ENCODE measurements around the gene GMCL1. TPM values are rescaled to one million over a fixed set of nuclear protein-coding genes. Genes with fewer than 3 reads are reported as not detected.

Gene GMCL1
- total RNA-seq, 1 donor from 2014 or later, result 13.0 TPM

- peak overlapping the region; percentile 41 for H3K27ac Mint-ChIP-seq
- H3K36me3 Mint-ChIP-seq (ENCODE audit: low read depth), result peaks cover 32% of the 10 kb centered on the region
- no peaks in the 10 kb centered on the region for H3K9me3 Mint-ChIP-seq
- peaks cover 35% of the 10 kb centered on the region for H3K4me1 Mint-ChIP-seq
- H3K4me3 Mint-ChIP-seq, result no peak overlapping the region
- no peak for ATAC-seq (ENCODE audit: low read depth)
- no peak for DNase-seq
- H3K27me3 Mint-ChIP-seq, result no peaks in the 10 kb centered on the region
- ChIA-PET POLR2A (interaction anchor here (0.6 to 0.9 kb wide), 3 partner anchors 206 to 339 kb away, joined by 3 to 7 read pairs (median 3); partner anchors contain the start of gene PCYOX1), CTCF (no interaction called here)
- TF ChIP-seq CTCF (IDR thresholded peaks at IDR 0.05), result no peak
- intact Hi-C loops (cut with micrococcal nuclease), result loop anchor here (10.0 kb wide), 4 partner anchors 484 to 1146 kb away; partner anchors contain the start of genes NAGK, NFU1 and TEX261
Measured at GRCh38 chr2:69918401-69918800, 88.9 kb downstream of the GMCL1 start.

GRCh38 chr2:69923116-69923515 is 93.7 kb downstream of the GMCL1 start:
- H3K27ac Mint-ChIP-seq, result no peak overlapping the region
- peaks cover 39% of the 10 kb centered on the region for H3K36me3 Mint-ChIP-seq (ENCODE audit: low read depth)
- no peak for DNase-seq
- H3K27me3 Mint-ChIP-seq, result no peaks in the 10 kb centered on the region
- TF ChIP-seq CTCF (IDR thresholded peaks at IDR 0.05), result no peak
- H3K4me1 Mint-ChIP-seq, result peaks cover 7% of the 10 kb centered on the region
- intact Hi-C loops (cut with micrococcal nuclease), result no loop called here
- no peak for ATAC-seq (ENCODE audit: low read depth)
- H3K4me3 Mint-ChIP-seq, result no peak overlapping the region
- POLR2A ChIA-PET, result no interaction called here
- CTCF ChIA-PET, result no interaction called here
- no peaks in the 10 kb centered on the region for H3K9me3 Mint-ChIP-seq

- no peak for ATAC-seq (ENCODE audit: low read depth)
- CTCF ChIA-PET, result no interaction called here
- DNase-seq, result no peak
- H3K27ac Mint-ChIP-seq, result no peak overlapping the region
- POLR2A ChIA-PET, result no interaction called here
- intact Hi-C loops (cut with micrococcal nuclease), result no loop called here
- H3K36me3 Mint-ChIP-seq (ENCODE audit: low read depth), result peaks cover 41% of the 10 kb centered on the region
- peaks cover 3% of the 10 kb centered on the region for H3K4me1 Mint-ChIP-seq
- no peak overlapping the region for H3K4me3 Mint-ChIP-seq
- TF ChIP-seq CTCF (IDR thresholded peaks at IDR 0.05), result no peak
- no peaks in the 10 kb centered on the region for H3K27me3 Mint-ChIP-seq
- H3K9me3 Mint-ChIP-seq, result no peaks in the 10 kb centered on the region
Measured at GRCh38 chr2:69926849-69927515, 97.5 kb downstream of the GMCL1 start.

Other genes with a start within 250 kb of the GMCL1 start
- gene AAK1, start 185.9 kb upstream of the GMCL1 start, total RNA-seq, result 4.7 and 5.6 TPM in 2 replicates
- gene ANXA4, start 87.5 kb upstream of the GMCL1 start, total RNA-seq, result 32.0 and 35.4 TPM in 2 replicates
- gene SNRNP27, start 64.3 kb downstream of the GMCL1 start, total RNA-seq, result 43.0 and 49.1 TPM in 2 replicates
- 10.9 and 11.8 TPM in 2 replicates for gene MXD1, start 85.4 kb downstream of the GMCL1 start, total RNA-seq
- 0.47 and 0.56 TPM in 2 replicates for gene ASPRV1, start 132.0 kb downstream of the GMCL1 start, total RNA-seq

All from activated B cell treated with CpG ODN at 0.5 μM for 24 hours (primary cell).